Activated T-cell treated with anti-CD3 and anti-CD28 coated beads, Interleukin-2, amount 50 U/mL, for 24 hours (primary cell): ENCODE data around the gene PI4KA.
"Not testable (repeated sequence)": the region's sequence is repeated elsewhere in the genome, so short reads cannot be mapped to it uniquely, and the experiment has no call there.

ENCODE experiments used
- DNase-seq: peaks from one replicate; pipeline ENCODE4 v3.0.0-alpha.2; 2020
- H3K27ac Mint-ChIP-seq: 2 replicates; pipeline ENCODE4 v1.8.0; 2020; ENCODE audit warnings: mild to moderate bottlenecking, mixed read lengths
- H3K27me3 Mint-ChIP-seq: 2 replicates; pipeline ENCODE4 v1.8.0; 2020; ENCODE audit warnings: mixed read lengths
- H3K36me3 Mint-ChIP-seq: 2 replicates; pipeline ENCODE4 v1.8.0; 2020; ENCODE audit warnings: low read depth, mixed read lengths
- H3K4me1 Mint-ChIP-seq: 2 replicates; pipeline ENCODE4 v1.8.0; 2020; ENCODE audit warnings: low read depth, mixed read lengths
- H3K4me3 Mint-ChIP-seq: 2 replicates; pipeline ENCODE4 v1.8.0; 2020; ENCODE audit warnings: mild to moderate bottlenecking, moderate library complexity, mixed read lengths
- H3K9me3 Mint-ChIP-seq: 2 replicates; pipeline ENCODE4 v1.8.0; 2020; ENCODE audit warnings: mixed read lengths

PI4KA gene

DNA sequence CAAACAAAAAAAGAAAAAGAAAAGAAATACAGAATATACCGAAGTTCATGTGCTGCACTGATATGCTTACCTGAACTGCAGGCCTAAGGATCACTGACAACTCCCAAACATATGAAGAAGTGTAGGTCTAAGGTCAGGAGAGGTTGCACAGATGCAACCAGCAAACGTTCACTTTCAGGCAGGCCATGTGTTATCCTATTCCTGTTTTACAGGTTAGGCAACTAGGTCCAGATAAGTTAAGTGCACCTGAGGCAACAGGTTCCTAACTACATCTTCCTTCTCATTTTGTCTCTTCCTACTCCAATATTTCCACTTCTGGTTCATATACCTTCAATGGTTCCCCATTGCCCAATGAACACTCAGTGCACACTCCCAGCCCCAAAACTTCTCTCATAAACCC is 15.1 kb downstream of the PI4KA start:
- H3K27me3 Mint-ChIP-seq: no peaks in the 10 kb centered on the region
- H3K4me3 Mint-ChIP-seq: no peak overlapping the region
- H3K9me3 Mint-ChIP-seq: no peaks in the 10 kb centered on the region
- no peak overlapping the region for H3K27ac Mint-ChIP-seq
- no peaks in the 10 kb centered on the region for H3K36me3 Mint-ChIP-seq
- no peak for DNase-seq
- H3K4me1 Mint-ChIP-seq: peaks cover 57% of the 10 kb centered on the region

DNA sequence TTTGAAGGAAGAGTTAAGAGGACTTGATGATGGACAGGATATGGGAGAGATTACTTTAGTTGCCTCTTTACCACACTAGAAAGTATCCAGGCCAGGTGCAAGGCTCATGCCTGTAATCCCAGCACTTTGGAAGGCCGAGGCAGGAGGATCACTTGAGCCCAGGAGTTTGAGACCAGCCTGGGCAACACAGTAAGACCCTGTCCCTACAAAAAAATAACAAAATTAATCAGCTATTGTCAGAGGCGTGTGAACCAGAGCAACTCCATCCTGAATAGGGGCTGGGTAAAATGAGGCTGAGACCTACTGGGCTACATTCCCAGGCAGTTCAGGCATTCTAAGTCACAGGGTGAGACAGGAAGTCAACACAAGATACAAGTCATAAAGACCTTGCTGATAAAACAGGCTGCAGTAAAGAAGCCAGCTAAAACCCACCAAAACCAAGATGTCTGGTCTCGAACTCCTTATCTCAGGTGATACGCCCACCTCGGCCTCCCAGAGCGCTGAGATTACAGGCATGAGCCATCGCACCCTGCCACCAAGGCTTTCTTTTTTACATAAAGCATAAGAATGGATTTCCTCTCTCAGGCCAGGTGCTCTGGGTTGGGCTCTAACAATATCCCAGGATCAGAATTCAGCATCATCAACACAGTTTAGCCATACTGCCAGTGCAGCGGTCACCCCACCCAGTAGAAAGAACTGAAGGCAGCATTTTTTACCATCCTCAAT is 17.8 kb downstream of the PI4KA start:
- no peak overlapping the region for H3K4me3 Mint-ChIP-seq
- H3K9me3 Mint-ChIP-seq: no peaks in the 10 kb centered on the region
- H3K4me1 Mint-ChIP-seq: peaks cover 56% of the 10 kb centered on the region
- peak overlapping the region; percentile 24 for H3K27ac Mint-ChIP-seq
- H3K36me3 Mint-ChIP-seq: no peaks in the 10 kb centered on the region
- H3K27me3 Mint-ChIP-seq: no peaks in the 10 kb centered on the region
- no peak for DNase-seq

DNA sequence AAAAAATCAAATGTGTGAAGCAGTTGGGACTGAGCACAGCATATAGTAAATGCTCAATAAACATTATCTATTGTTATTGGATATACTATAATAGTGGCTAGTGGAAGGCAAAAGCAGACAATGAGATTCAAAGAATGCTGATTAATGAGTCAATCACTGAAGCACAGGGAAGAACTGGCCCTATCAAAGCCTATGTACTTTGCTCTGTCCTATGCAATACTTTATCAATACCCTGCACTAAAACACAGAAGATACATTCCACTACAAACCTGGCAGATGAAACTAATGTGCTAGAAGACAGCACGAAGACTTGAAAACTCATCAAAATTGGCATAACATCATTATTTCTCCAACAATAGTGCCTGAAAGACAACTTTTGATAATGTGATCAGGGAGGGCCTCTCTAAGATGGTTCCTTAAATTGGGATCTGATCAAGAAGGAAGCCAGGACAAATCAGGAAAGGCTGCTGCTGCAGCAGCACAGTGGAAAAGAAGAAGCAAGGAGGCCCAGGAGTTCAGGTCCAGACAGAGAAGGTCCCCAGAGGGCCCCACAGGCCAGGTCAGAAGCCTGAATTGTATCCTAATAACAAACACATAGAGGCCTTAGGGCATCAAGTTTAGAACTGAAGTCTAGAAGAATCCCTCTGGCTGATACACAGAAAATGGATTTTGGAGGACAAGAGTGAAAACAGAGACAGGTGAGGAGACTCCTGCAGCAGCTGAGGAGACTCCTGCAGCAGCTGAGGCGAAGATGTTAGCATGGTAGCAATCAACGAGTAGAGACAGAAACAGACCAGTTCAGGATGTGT is 18.6 kb downstream of the PI4KA start:
- no peak for DNase-seq
- Mint-ChIP-seq H3K27ac (no peak overlapping the region), H3K27me3 (no peaks in the 10 kb centered on the region), H3K9me3 (no peaks in the 10 kb centered on the region), H3K36me3 (peaks cover 2% of the 10 kb centered on the region), H3K4me1 (peaks cover 50% of the 10 kb centered on the region), H3K4me3 (no peak overlapping the region)

DNA sequence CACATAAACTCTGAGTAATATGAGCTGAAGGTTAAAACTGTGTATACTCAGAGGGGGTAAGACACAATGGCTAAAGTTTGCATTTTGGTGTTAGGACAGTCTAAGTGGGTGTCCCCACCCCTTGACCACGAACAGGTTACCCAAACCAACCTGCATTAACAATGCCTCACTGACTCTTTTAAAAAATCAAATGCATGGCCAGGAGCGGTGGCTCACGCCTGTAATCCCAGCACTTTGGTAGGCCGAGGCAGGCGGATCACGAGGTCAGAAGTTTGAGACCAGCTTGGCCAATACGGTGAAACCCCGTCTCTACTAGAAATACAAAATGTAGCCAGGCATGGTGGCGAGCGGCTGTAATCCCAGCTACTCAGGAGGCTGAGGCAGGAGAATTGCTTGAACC is 19.3 kb downstream of the PI4KA start:
- H3K27me3 Mint-ChIP-seq, H3K27ac Mint-ChIP-seq, DNase-seq, H3K4me3 Mint-ChIP-seq, H3K9me3 Mint-ChIP-seq, H3K36me3 Mint-ChIP-seq: not testable (repeated sequence)
- H3K4me1 Mint-ChIP-seq: peaks cover 44% of the 10 kb centered on the region

DNA sequence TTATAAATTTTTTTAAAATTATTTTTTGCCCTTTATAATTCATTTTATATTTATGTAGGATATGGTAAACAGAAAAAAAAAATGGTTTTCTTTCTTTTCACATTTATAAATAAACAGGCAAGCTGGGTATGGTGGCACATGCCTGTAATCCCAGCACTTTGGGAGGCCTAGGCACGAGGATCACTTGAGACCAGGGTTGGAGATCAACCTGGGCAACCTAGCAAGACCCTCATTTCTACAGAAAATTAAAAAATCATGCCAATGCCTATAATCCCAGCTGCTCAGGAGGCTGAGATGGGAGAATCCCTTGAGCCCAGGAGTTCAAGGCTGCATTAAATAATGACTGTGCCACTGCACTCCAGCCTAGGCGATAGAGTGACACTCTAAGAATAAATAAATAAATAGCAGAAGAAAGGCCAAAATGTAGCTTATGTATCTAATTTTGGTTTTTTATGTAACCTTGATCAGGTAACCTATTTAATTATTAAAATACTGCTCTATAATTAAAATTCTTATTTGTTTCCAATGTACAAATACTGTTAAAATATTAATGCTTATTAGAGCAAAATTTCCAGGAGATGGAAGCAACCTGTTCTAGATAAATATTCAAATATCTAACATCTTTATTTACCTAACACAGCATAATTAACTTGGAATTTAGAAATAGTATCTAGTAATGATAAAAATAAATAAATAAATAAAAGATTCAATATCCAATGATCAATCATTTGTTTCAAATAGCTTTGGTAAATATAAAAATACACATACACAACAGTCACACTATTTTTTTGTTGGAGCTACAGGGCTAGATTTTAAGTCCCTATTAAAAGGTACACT is 21.4 kb downstream of the PI4KA start:
- Mint-ChIP-seq H3K4me1 (peaks cover 33% of the 10 kb centered on the region), H3K27ac (no peak overlapping the region), H3K9me3 (no peaks in the 10 kb centered on the region), H3K4me3 (no peak overlapping the region), H3K27me3 (no peaks in the 10 kb centered on the region), H3K36me3 (peaks cover 27% of the 10 kb centered on the region)
- DNase-seq: no peak

DNA sequence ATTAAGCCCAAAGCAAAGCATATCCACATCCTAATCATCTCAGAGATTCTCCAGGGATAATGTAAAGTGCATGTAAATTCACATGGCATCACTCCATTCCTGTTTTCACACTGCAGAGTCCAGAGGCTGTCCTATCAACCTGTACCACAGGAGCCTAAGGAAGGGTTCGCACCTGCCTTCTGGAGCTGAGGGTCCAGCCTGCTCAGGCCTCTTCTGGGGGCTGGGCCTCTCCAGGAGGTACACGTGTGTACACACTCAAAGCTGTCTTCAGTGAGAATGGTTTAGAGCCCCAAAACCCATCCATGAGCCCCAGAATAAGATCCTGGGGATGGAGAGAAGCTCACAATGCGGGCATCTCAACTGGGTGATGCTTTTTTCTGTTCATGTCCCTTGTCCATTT is 23.9 kb downstream of the PI4KA start:
- Mint-ChIP-seq H3K27me3 (no peaks in the 10 kb centered on the region), H3K27ac (no peak overlapping the region), H3K36me3 (peaks cover 50% of the 10 kb centered on the region), H3K4me3 (no peak overlapping the region), H3K9me3 (no peaks in the 10 kb centered on the region), H3K4me1 (peaks cover 13% of the 10 kb centered on the region)
- no peak for DNase-seq

DNA sequence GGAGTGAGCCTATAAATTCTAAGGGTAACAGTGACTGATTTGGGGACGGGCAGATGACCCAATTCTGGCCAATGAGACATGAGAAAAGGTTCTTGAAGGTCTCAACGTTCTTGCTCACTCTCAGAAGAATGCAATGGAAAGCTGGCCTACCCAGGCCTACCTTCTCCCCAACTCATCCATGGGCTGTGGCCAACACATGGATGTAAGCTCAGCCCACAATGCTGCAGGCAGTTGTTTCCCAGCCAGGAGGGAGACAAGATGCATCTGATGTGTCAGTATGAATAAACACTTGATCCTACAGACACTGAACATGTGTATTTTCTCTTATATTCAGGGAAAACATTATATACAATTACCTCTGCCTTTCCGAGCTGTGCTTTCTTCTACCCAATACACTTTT is 24.4 kb downstream of the PI4KA start:
- H3K27me3 Mint-ChIP-seq: no peaks in the 10 kb centered on the region
- H3K27ac Mint-ChIP-seq: no peak overlapping the region
- H3K4me1 Mint-ChIP-seq: peaks cover 11% of the 10 kb centered on the region
- DNase-seq: no peak
- H3K9me3 Mint-ChIP-seq: no peaks in the 10 kb centered on the region
- peaks cover 55% of the 10 kb centered on the region for H3K36me3 Mint-ChIP-seq
- H3K4me3 Mint-ChIP-seq: no peak overlapping the region

DNA sequence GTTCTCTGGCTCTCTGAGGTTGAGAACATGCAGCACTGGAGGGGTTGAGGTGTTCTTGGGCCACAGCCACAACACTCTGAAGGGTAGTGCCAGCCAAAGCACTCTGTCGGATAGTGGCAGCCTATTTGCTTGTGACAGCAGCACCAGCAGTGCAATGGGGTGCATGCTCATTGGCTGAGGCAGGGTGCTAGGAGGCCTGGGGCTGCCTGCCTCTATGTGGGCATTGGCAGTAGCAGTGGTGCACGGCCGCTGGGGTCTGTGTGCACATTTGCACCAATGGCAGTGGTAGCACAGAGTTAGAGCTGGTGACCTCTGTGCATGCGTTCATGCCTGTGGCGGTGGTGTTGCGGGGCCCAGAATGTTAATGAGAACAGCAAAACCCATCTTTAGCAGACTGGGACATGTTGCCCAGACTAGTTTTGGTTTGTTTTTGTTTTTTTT is 25.4 kb downstream of the PI4KA start:
- no peak for DNase-seq
- Mint-ChIP-seq H3K4me3 (no peak overlapping the region), H3K27me3 (no peaks in the 10 kb centered on the region), H3K27ac (no peak overlapping the region), H3K36me3 (peaks cover 65% of the 10 kb centered on the region), H3K9me3 (no peaks in the 10 kb centered on the region), H3K4me1 (peaks cover 6% of the 10 kb centered on the region)

DNA sequence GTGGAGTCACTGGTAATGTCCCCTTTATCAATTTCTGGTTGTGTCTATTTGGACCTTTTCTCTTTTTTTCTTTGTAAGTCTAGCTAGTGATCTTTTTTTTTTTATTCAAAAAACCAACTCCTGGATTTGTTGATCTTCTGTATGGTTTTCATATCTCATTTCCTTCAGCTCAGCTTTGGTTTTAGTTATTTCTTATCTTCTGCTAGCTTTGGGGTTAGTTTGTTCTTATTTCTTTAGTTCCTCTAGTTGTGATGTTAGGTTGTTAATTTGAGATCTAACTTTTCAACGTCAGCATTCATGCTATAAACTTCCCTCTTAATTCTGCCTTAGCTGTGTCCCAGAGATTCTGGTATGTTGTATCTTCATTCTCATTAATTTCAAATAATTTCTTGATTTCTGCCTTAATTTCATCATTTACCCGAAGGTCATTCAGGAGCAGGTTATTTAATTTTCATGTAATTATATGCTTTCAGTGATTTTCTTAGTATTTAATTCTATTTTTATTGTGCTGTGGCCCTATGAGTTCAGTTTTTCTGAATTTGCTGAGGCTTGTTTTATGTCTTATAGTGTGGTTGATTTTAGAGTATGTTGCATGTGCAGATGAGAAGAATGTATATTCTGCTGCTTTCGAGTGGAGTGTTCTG is 29.0 kb downstream of the PI4KA start:
- DNase-seq: no peak
- Mint-ChIP-seq H3K4me1 (no peaks in the 10 kb centered on the region), H3K4me3 (no peak overlapping the region), H3K27me3 (no peaks in the 10 kb centered on the region), H3K9me3 (no peaks in the 10 kb centered on the region), H3K27ac (peak overlapping the region; percentile 22), H3K36me3 (peaks cover 91% of the 10 kb centered on the region)

DNA sequence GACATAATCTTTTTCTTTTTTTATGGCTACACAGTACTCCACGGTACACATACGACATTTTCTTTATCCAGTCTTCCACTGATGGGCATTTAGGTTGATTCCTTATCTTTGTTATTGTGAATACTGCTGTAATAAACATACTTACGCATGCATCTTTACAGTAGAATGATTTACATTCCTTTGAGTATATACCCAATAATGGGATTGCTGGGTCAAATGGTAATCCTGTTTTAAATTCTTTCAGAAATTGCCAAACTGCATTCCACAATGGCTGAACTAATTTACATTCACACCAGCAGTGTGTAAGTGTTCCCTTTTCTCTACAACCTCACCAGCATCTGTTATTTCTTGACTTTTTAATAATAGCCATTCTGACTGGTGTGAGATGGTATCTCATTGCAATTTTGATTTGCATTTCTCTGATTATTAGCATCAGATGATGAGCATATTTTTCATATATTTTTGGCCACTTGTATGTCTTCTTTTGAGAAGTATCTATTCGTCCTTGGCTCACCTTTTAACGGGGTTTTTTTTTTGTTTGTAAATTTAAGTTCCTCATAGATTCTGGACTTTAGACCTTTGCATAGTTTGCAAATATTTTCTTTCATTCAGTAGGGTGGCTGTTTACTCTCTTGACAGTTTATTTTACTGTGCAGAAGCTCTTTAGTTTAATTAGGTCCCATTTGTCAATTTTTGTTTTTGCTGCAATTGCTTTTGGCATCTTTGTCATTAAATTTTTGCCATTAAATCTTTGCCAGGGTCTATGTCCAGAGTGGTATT is 32.0 kb downstream of the PI4KA start:
- not testable (repeated sequence) for DNase-seq, H3K9me3 Mint-ChIP-seq, H3K4me3 Mint-ChIP-seq, H3K4me1 Mint-ChIP-seq, H3K27me3 Mint-ChIP-seq
- H3K27ac Mint-ChIP-seq: peak overlapping the region; percentile 1
- peaks cover 85% of the 10 kb centered on the region for H3K36me3 Mint-ChIP-seq

DNA sequence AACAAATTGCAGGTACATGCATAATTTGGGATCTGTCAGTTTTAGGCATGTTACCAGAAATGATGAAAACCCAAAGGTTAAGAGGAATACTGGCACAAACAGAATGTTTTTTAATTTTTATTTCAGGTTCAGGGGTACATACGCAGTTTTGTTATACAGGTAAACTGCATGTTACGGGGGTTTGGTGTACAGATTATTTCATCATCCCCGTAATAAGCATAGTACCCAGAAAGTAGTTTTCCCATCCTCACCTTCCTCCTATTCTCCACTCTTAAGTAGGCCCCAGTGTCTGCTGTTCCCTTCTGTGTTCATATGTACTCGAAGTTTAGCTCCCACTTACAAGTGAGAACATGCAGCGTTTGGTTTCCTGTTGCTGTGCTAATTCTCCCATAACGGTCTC is 33.0 kb downstream of the PI4KA start:
- Mint-ChIP-seq H3K27ac (no peak overlapping the region), H3K9me3 (no peaks in the 10 kb centered on the region), H3K27me3 (no peaks in the 10 kb centered on the region), H3K4me3 (no peak overlapping the region), H3K36me3 (peaks cover 79% of the 10 kb centered on the region), H3K4me1 (no peaks in the 10 kb centered on the region)
- no peak for DNase-seq

DNA sequence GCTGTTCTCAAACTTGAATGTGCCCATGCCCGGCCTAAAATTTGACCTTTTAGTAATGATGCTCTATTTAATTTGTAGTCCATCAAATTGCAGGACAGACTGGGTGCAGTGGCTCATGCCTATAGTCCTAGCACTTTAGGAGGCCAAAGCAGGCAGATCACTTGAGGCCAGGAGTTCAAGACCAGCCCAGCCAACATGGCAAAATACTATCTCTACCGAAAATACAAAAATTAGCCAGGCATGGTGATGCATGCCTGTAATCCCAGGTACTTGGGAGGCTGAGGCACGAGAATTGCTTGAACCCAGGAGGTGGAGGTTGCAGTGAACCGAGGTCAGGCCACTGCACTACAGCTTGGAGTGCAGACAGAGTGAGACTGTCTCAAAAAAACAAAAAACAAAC is 33.4 kb downstream of the PI4KA start:
- H3K4me3 Mint-ChIP-seq, H3K9me3 Mint-ChIP-seq, H3K27ac Mint-ChIP-seq, H3K27me3 Mint-ChIP-seq, DNase-seq, H3K4me1 Mint-ChIP-seq: not testable (repeated sequence)
- H3K36me3 Mint-ChIP-seq: peaks cover 79% of the 10 kb centered on the region

DNA sequence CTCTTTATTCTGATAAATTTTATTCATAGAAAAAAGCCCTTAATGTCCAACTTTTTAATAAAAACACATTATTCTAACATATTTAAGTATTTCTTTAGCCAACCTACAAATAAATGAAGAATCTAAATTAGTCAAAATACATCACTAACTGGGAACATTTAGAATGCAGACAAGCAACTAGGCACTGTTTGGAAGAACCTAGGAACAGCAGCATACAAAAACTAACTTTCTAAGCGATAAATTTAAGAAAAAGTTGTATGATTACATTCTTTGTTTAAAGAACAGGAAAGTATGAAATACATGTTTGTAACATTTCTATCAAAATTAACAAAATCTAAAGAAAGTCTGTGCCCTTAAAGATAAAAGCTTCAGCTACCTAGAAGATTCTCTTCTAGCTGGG is 35.3 kb downstream of the PI4KA start:
- H3K36me3 Mint-ChIP-seq: peaks cover 79% of the 10 kb centered on the region
- no peaks in the 10 kb centered on the region for H3K4me1 Mint-ChIP-seq
- H3K9me3 Mint-ChIP-seq: no peaks in the 10 kb centered on the region
- H3K27me3 Mint-ChIP-seq: no peaks in the 10 kb centered on the region
- H3K27ac Mint-ChIP-seq: no peak overlapping the region
- no peak overlapping the region for H3K4me3 Mint-ChIP-seq
- no peak for DNase-seq

DNA sequence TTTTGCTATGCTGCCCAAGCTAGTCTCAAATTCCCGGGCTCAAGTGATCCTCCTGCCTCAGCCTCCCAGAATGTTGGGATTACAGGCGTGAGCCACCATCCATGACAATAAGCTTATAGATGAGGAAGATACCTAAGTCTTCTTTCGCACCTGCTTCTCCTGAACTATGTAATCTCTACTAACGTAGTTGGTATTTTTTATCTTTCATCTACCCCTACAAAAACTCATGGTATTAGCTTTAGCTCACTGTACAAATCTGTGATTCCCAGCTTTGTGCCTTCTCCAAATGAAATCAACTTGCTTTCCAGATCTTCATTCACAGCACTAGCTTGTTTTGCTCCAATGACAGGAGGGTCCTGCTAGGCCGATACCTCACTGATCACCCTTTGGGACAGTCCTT is 36.4 kb downstream of the PI4KA start:
- H3K27me3 Mint-ChIP-seq: no peaks in the 10 kb centered on the region
- no peaks in the 10 kb centered on the region for H3K4me1 Mint-ChIP-seq

More for the DNA sequence above, 36.4 kb downstream of the PI4KA start:
- peak overlapping the region; percentile 1 for H3K27ac Mint-ChIP-seq
- no peaks in the 10 kb centered on the region for H3K9me3 Mint-ChIP-seq
- peaks cover 76% of the 10 kb centered on the region for H3K36me3 Mint-ChIP-seq
- no peak overlapping the region for H3K4me3 Mint-ChIP-seq
- DNase-seq: no peak
